ENCODE results near the gene KIF20B.

GRCh38 chr10:89795840-89796239 lies 94.5 kb downstream of the KIF20B start:
- no peak for TF ChIP-seq CTCF (IDR thresholded peaks at IDR 0.05)
- TF ChIP-seq POLR2A (IDR thresholded peaks at IDR 0.05), result no peak
